SU-DHL-6 (cell line): Measurements from ENCODE around the gene WDR73.

Source experiments
- CTCF ChIP-seq: fragments of 200-600 bp; sonication (generic); IDR thresholded peaks from one replicate; pipeline ENCODE4 v1.5.1; 2017; ENCODE audit warnings: antibody characterized with exemption, mild to moderate bottlenecking, low read length, moderate library complexity; ENCODE audit not compliant: insufficient read depth, poor library complexity, severe bottlenecking
- EZH2phosphoT487 ChIP-seq: fragments of 200-600 bp; sonication (generic), shearing (Covaris generic); conservative IDR thresholded peaks from 2 replicates; pipeline ENCODE4 v1.6.1; 2018; ENCODE audit warnings: mild to moderate bottlenecking, antibody characterized with exemption, low read length, moderate library complexity, mixed read lengths

GRCh38 chr15:84685304-84685703 lies 31.2 kb upstream of the WDR73 start:
- TF ChIP-seq CTCF (no peak), EZH2phosphoT487 (no peak)
